Activated T-cell treated with anti-CD3 and anti-CD28 coated beads, Interleukin-2, amount 50 U/mL, for 24 hours (primary cell): ENCODE data around the gene MED13L.
A peak's percentile ranks its signal among the peaks of the same experiment; 100 is the strongest.

Experiments used
- DNase-seq: peaks from one replicate; pipeline ENCODE4 v3.0.0-alpha.2; 2020
- H3K27ac Mint-ChIP-seq: 2 replicates; pipeline ENCODE4 v1.8.0; 2020; ENCODE audit warnings: mild to moderate bottlenecking, mixed read lengths
- H3K27me3 Mint-ChIP-seq: 2 replicates; pipeline ENCODE4 v1.8.0; 2020; ENCODE audit warnings: mixed read lengths
- H3K36me3 Mint-ChIP-seq: 2 replicates; pipeline ENCODE4 v1.8.0; 2020; ENCODE audit warnings: low read depth, mixed read lengths
- H3K4me1 Mint-ChIP-seq: 2 replicates; pipeline ENCODE4 v1.8.0; 2020; ENCODE audit warnings: low read depth, mixed read lengths
- H3K4me3 Mint-ChIP-seq: 2 replicates; pipeline ENCODE4 v1.8.0; 2020; ENCODE audit warnings: mild to moderate bottlenecking, moderate library complexity, mixed read lengths
- H3K9me3 Mint-ChIP-seq: 2 replicates; pipeline ENCODE4 v1.8.0; 2020; ENCODE audit warnings: mixed read lengths

Gene MED13L

DNA sequence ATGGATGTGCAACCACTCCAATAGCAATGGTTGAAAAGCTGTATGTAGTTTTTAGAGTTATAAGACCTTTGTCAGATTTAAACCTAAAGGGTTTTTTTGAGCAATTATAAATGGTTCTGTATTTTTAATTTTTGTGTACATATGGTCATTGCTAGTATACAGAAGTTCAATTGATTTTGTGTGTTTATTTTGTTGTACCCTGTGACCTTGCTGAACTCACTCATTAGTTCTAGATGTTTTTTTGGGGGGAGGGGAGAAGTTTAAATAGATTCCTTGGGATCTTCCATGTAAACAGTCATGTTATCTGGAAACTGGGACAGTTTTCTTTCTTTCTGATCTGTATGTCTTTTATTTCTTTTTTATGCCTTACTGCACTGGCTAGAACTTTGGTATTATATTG lies 87.8 kb downstream of the MED13L start:
- no peak for DNase-seq
- Mint-ChIP-seq H3K4me1 (peaks cover 74% of the 10 kb centered on the region), H3K9me3 (no peaks in the 10 kb centered on the region), H3K27ac (peak overlapping the region; percentile 56), H3K36me3 (peaks cover 4% of the 10 kb centered on the region), H3K4me3 (no peak overlapping the region), H3K27me3 (no peaks in the 10 kb centered on the region)

- H3K4me3 Mint-ChIP-seq: no peak overlapping the region
- peak overlapping the region; percentile 66 for H3K27ac Mint-ChIP-seq
Measured at GRCh38 chr12:116188581-116188980, 88.9 kb downstream of the MED13L start.

DNA sequence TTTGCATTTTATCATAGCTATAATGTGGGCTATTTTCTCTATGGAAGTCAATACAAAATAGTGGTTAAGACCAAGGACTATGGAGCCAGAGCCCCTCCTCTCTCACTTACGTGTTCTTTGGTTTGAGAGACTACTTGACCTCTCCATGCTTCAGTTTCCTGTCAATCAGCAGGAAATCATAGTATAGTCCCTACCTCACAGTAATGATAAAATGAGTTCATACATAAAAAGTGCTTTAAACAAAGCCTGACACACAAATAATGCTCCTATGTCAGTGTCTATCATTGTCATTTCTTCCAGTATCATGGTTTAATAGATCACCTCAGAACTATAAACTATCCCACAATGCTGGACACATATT lies 90.4 kb downstream of the MED13L start:
- Mint-ChIP-seq H3K4me3 (no peak overlapping the region), H3K27ac (peak overlapping the region; percentile 24), H3K4me1 (peaks cover 80% of the 10 kb centered on the region)

More at GRCh38 chr12:116188581-116188980, 88.9 kb downstream of the MED13L start:
- peaks cover 4% of the 10 kb centered on the region for H3K36me3 Mint-ChIP-seq
- no peaks in the 10 kb centered on the region for H3K27me3 Mint-ChIP-seq
- H3K4me1 Mint-ChIP-seq: peaks cover 78% of the 10 kb centered on the region
- no peaks in the 10 kb centered on the region for H3K9me3 Mint-ChIP-seq
- DNase-seq: no peak

DNA sequence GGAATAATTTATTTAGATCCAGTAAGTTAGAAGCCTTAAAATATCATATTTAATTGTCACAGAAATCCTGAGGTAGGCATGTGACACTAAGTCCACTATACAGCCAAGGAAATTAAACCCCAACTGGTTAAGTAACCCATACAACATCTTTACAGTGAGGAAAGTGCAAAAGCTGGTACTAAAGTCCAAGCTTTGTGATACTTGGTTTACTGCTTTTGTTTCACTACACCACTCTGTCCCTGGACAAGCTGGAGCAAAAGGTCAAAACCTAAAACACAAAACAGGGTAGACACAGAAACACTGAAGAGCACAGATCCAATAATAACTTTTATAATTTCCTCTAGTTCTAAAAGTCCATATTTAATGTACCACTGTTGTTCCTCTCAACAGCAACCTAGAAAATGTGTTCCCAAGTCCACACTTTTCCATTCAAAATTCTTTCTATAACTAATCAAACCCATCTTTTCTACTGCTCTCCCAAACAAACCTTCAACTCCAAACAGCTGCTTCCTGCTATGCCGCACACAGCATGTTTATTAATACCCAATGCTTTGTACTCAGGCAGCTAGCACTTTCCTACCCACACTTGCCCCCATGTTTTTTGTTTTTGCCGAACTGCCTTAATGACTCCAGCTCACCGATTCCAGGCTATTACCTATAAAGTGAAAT lies 90.9 kb downstream of the MED13L start:
- Mint-ChIP-seq H3K36me3 (peaks cover 4% of the 10 kb centered on the region), H3K4me3 (no peak overlapping the region), H3K27me3 (no peaks in the 10 kb centered on the region), H3K4me1 (peaks cover 81% of the 10 kb centered on the region), H3K27ac (peak overlapping the region; percentile 24), H3K9me3 (no peaks in the 10 kb centered on the region)
- DNase-seq: no peak

More for the DNA sequence above, 90.4 kb downstream of the MED13L start:
- Mint-ChIP-seq H3K9me3 (no peaks in the 10 kb centered on the region), H3K27me3 (no peaks in the 10 kb centered on the region), H3K36me3 (peaks cover 4% of the 10 kb centered on the region)
- no peak for DNase-seq

DNA sequence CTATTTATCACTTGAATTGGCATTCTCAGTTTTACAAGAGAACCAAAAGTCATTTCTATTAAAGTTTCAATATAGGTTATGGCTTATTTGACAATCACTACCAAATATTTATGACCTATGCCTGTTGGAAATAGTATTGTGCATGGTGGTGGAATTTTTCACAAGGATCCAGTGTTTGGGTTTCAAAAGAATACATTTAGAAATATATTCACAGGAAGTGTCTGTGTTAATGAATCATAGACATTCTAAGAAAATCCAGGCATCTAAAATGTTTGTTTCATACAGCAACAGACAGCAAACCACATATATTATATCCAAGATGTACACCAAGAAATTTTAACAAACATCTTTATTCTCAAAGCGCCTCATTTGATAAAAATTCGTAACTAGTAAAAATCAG lies 92.7 kb downstream of the MED13L start:
- DNase-seq: no peak
- Mint-ChIP-seq H3K27ac (no peak overlapping the region), H3K9me3 (no peaks in the 10 kb centered on the region), H3K36me3 (peaks cover 2% of the 10 kb centered on the region), H3K4me3 (no peak overlapping the region), H3K4me1 (peaks cover 84% of the 10 kb centered on the region), H3K27me3 (no peaks in the 10 kb centered on the region)

- no peak overlapping the region for H3K27ac Mint-ChIP-seq
- DNase-seq: no peak
- no peaks in the 10 kb centered on the region for H3K36me3 Mint-ChIP-seq
- no peak overlapping the region for H3K4me3 Mint-ChIP-seq
- no peaks in the 10 kb centered on the region for H3K27me3 Mint-ChIP-seq
- H3K4me1 Mint-ChIP-seq: peaks cover 75% of the 10 kb centered on the region
- H3K9me3 Mint-ChIP-seq: no peaks in the 10 kb centered on the region
Measured at GRCh38 chr12:116183741-116184141, 93.8 kb downstream of the MED13L start.

- no peak for DNase-seq
- Mint-ChIP-seq H3K4me1 (peaks cover 72% of the 10 kb centered on the region), H3K36me3 (no peaks in the 10 kb centered on the region), H3K4me3 (no peak overlapping the region), H3K27me3 (no peaks in the 10 kb centered on the region), H3K9me3 (no peaks in the 10 kb centered on the region), H3K27ac (no peak overlapping the region)
Measured at GRCh38 chr12:116182359-116183063, 95.0 kb downstream of the MED13L start.

- Mint-ChIP-seq H3K9me3 (no peaks in the 10 kb centered on the region), H3K4me1 (peaks cover 68% of the 10 kb centered on the region), H3K27ac (no peak overlapping the region), H3K36me3 (no peaks in the 10 kb centered on the region), H3K27me3 (no peaks in the 10 kb centered on the region), H3K4me3 (no peak overlapping the region)
- no peak for DNase-seq
Measured at GRCh38 chr12:116180448-116180847, 97.0 kb downstream of the MED13L start.

DNA sequence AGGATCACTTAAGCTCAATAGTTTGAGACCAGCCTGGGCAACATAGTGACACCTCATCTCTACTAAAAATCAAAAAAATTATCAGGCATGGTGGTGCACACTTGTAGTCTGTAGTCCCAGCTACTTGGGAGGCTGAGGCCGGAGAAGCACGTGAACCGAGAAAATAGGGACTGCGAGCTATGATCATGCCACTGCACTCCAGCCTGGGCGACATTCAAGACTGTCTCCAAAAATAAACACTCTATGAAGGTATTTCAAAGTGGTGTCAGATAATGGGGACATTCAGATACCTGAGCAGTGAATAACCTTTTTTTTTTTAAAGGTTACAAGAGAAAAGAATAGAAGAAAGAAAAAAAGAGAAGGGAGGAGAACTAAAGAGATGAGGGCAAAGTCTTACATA lies 98.1 kb downstream of the MED13L start:
- Mint-ChIP-seq H3K9me3 (no peaks in the 10 kb centered on the region), H3K4me3 (no peak overlapping the region), H3K27ac (no peak overlapping the region), H3K4me1 (peaks cover 68% of the 10 kb centered on the region), H3K36me3 (no peaks in the 10 kb centered on the region), H3K27me3 (no peaks in the 10 kb centered on the region)
- DNase-seq: no peak

GRCh38 chr12:116177017-116177416 lies 100.5 kb downstream of the MED13L start:
- Mint-ChIP-seq H3K4me1 (peaks cover 70% of the 10 kb centered on the region), H3K36me3 (no peaks in the 10 kb centered on the region), H3K4me3 (no peak overlapping the region), H3K27me3 (no peaks in the 10 kb centered on the region), H3K9me3 (no peaks in the 10 kb centered on the region), H3K27ac (no peak overlapping the region)
- no peak for DNase-seq

- H3K9me3 Mint-ChIP-seq: no peaks in the 10 kb centered on the region
- H3K36me3 Mint-ChIP-seq: peaks cover 2% of the 10 kb centered on the region
- H3K4me3 Mint-ChIP-seq: no peak overlapping the region
- H3K4me1 Mint-ChIP-seq: peaks cover 74% of the 10 kb centered on the region
- H3K27ac Mint-ChIP-seq: no peak overlapping the region
- no peaks in the 10 kb centered on the region for H3K27me3 Mint-ChIP-seq
- no peak for DNase-seq
Measured at GRCh38 chr12:116174904-116175303, 102.6 kb downstream of the MED13L start.

DNA sequence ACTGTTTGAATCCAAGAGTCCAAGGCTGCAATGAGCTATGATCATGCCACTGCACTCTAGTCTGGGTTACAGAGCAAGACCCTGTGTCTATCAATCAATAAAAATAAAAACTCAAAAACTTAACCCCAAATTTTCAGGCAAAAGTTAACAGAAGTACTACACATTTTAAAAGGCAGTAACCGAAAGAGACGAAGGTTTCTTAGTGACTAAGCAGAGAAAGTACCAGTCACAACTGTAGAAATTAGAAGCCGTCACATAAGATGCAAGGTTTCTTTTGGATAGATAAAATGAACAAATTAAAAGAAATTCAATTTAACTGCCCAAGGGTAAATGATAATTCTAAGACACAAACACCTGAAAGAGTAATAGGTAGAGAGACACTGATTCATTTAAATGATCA lies 103.5 kb downstream of the MED13L start:
- H3K9me3 Mint-ChIP-seq: no peaks in the 10 kb centered on the region
- DNase-seq: no peak
- H3K36me3 Mint-ChIP-seq: peaks cover 2% of the 10 kb centered on the region
- H3K4me3 Mint-ChIP-seq: no peak overlapping the region
- no peaks in the 10 kb centered on the region for H3K27me3 Mint-ChIP-seq
- peak overlapping the region; percentile 19 for H3K27ac Mint-ChIP-seq
- H3K4me1 Mint-ChIP-seq: peaks cover 78% of the 10 kb centered on the region

- Mint-ChIP-seq H3K27ac (peak overlapping the region; percentile 96), H3K27me3 (no peaks in the 10 kb centered on the region), H3K36me3 (peaks cover 2% of the 10 kb centered on the region), H3K4me1 (peaks cover 78% of the 10 kb centered on the region), H3K4me3 (peak overlapping the region; percentile 73), H3K9me3 (no peaks in the 10 kb centered on the region)
- DNase-seq: no peak
Measured at GRCh38 chr12:116172224-116172849, 105.2 kb downstream of the MED13L start.

DNA sequence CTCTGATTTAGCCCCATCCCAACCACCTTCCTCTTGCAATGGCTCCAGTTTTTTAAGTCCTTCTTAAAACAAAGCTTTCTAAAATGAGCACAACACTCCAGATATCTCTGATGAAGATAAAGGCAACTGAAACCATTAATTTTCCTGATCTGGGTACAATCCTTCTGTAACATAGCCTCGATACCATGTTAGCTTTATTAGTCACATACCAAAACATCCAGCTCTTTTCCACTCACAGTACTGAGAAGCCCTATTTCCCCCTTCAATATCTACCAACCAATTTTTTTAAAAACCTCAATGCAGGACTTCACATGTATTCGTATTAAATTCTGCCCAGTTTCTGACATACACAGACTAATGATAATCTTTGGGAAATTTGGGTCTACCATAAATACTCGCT lies 105.9 kb downstream of the MED13L start:
- Mint-ChIP-seq H3K36me3 (peaks cover 2% of the 10 kb centered on the region), H3K27ac (peak overlapping the region; percentile 96), H3K4me1 (peaks cover 76% of the 10 kb centered on the region), H3K9me3 (no peaks in the 10 kb centered on the region), H3K4me3 (peak overlapping the region; percentile 73), H3K27me3 (no peaks in the 10 kb centered on the region)
- DNase-seq: no peak

DNA sequence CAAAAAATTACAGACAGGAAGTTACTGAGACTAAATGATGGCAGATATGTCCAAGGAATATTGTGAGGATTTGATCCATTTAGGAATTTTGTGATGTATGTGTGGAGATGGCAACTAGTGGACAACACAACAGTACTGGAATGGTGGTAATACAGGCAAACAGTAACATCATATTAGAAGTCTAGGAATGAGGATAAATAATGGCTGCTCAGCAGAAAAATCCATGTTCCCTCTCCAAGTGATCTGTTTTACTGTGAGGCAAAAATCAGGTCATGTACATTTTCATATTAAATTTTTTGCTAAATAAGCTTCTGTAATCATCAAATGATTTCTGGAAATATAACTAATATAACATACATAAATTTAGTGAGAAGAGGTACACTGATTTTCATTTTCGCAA lies 108.4 kb downstream of the MED13L start:
- DNase-seq: no peak
- Mint-ChIP-seq H3K27ac (no peak overlapping the region), H3K9me3 (no peaks in the 10 kb centered on the region), H3K36me3 (peaks cover 2% of the 10 kb centered on the region), H3K4me1 (peaks cover 77% of the 10 kb centered on the region), H3K27me3 (no peaks in the 10 kb centered on the region), H3K4me3 (no peak overlapping the region)
